KMS-11 (cell line): ENCODE results near the gene PARD3B.

Experiments used
- H2AFZ ChIP-seq: fragments of 200-600 bp; sonication (generic); 2 replicates; pipeline ENCODE4 v1.6.1; 2016; ENCODE audit warnings: antibody characterized with exemption, mixed run types, low read depth
- H3K27ac ChIP-seq: fragments of 200-600 bp; sonication (generic); 2 replicates; pipeline ENCODE4 v1.6.1; 2016; ENCODE audit warnings: mild to moderate bottlenecking, mixed run types
- H3K27me3 ChIP-seq: fragments of 200-600 bp; sonication (generic); 2 replicates; pipeline ENCODE4 v1.6.1; 2017; ENCODE audit warnings: mild to moderate bottlenecking, low read depth, mixed run types, moderate library complexity; ENCODE audit not compliant: insufficient read depth
- H3K36me3 ChIP-seq: fragments of 200-600 bp; sonication (generic); 2 replicates; pipeline ENCODE4 v1.6.1; 2017; ENCODE audit warnings: mild to moderate bottlenecking, mixed run types; ENCODE audit not compliant: insufficient read depth
- H3K4me1 ChIP-seq: fragments of 200-600 bp; sonication (generic); 2 replicates; pipeline ENCODE4 v1.6.1; 2016; ENCODE audit warnings: mild to moderate bottlenecking, low read depth, mixed run types; ENCODE audit not compliant: poor library complexity, severe bottlenecking
- H3K4me2 ChIP-seq: fragments of 200-600 bp; sonication (generic); 2 replicates; pipeline ENCODE4 v1.7.0; 2016; ENCODE audit warnings: mild to moderate bottlenecking, mixed run types
- H3K4me3 ChIP-seq: fragments of 200-600 bp; sonication (generic); IDR thresholded peaks from 2 replicates; pipeline ENCODE4 v1.6.1; 2017; ENCODE audit warnings: low read depth, low read length, mixed read lengths; ENCODE audit not compliant: insufficient read depth
- H3K79me2 ChIP-seq: fragments of 200-600 bp; sonication (generic); 2 replicates; pipeline ENCODE4 v1.6.1; 2016; ENCODE audit warnings: low read depth, mixed run types; ENCODE audit not compliant: insufficient read depth
- H3K9ac ChIP-seq: fragments of 200-600 bp; sonication (generic); 2 replicates; pipeline ENCODE4 v1.6.1; 2016; ENCODE audit warnings: mild to moderate bottlenecking, mixed run types
- H4K20me1 ChIP-seq: fragments of 200-600 bp; sonication (generic); 2 replicates; pipeline ENCODE4 v1.6.1; 2016; ENCODE audit warnings: mild to moderate bottlenecking, mixed run types; ENCODE audit not compliant: insufficient read depth
- CTCF ChIP-seq: fragments of 200-600 bp; sonication (generic); conservative IDR thresholded peaks from 2 replicates; pipeline ENCODE4 v1.6.1; 2017; ENCODE audit warnings: low read depth, mild to moderate bottlenecking, antibody characterized with exemption, low read length, moderate library complexity, mixed read lengths

Gene PARD3B

GRCh38 chr2:205343103-205343502, 797.8 kb downstream of the PARD3B start:
- no peaks in the 10 kb centered on the region for H3K4me1 ChIP-seq
- H3K79me2 ChIP-seq = no peaks in the 10 kb centered on the region
- no peak for TF ChIP-seq CTCF
- no peaks in the 10 kb centered on the region for H3K27me3 ChIP-seq
- H3K9ac ChIP-seq = no peak overlapping the region
- H2AFZ ChIP-seq = no peak overlapping the region
- H3K4me2 ChIP-seq = no peak overlapping the region
- H3K36me3 ChIP-seq = no peaks in the 10 kb centered on the region
- H4K20me1 ChIP-seq = no peaks in the 10 kb centered on the region
- no peak overlapping the region for H3K27ac ChIP-seq
- no peak overlapping the region for H3K4me3 ChIP-seq

GRCh38 chr2:205346649-205347048, 801.4 kb downstream of the PARD3B start:
- no peaks in the 10 kb centered on the region for H3K27me3 ChIP-seq
- no peaks in the 10 kb centered on the region for H3K79me2 ChIP-seq
- H3K27ac ChIP-seq = no peak overlapping the region
- no peaks in the 10 kb centered on the region for H3K4me1 ChIP-seq
- TF ChIP-seq CTCF = no peak
- H3K4me2 ChIP-seq = no peak overlapping the region
- H3K36me3 ChIP-seq = no peaks in the 10 kb centered on the region
- no peak overlapping the region for H2AFZ ChIP-seq
- no peaks in the 10 kb centered on the region for H4K20me1 ChIP-seq
- no peak overlapping the region for H3K4me3 ChIP-seq
- H3K9ac ChIP-seq = no peak overlapping the region

- Histone ChIP-seq H4K20me1 (no peaks in the 10 kb centered on the region), H3K79me2 (no peaks in the 10 kb centered on the region), H3K36me3 (no peaks in the 10 kb centered on the region), H2AFZ (no peak overlapping the region), H3K4me1 (no peaks in the 10 kb centered on the region), H3K4me3 (no peak overlapping the region), H3K27ac (no peak overlapping the region), H3K9ac (no peak overlapping the region), H3K27me3 (no peaks in the 10 kb centered on the region), H3K4me2 (no peak overlapping the region)
- no peak for TF ChIP-seq CTCF
Measured at GRCh38 chr2:205347899-205348298, 802.6 kb downstream of the PARD3B start.

- Histone ChIP-seq H3K27me3 (no peaks in the 10 kb centered on the region), H2AFZ (no peak overlapping the region), H3K4me2 (no peak overlapping the region), H4K20me1 (no peaks in the 10 kb centered on the region), H3K27ac (no peak overlapping the region), H3K4me3 (no peak overlapping the region), H3K9ac (no peak overlapping the region), H3K4me1 (no peaks in the 10 kb centered on the region), H3K79me2 (no peaks in the 10 kb centered on the region), H3K36me3 (no peaks in the 10 kb centered on the region)
- no peak for TF ChIP-seq CTCF
Measured at GRCh38 chr2:205352094-205352493, 806.8 kb downstream of the PARD3B start.
